OCI-LY7 (cell line): Measurements from ENCODE around the gene FRRS1L.

Experiments used
- CTCF ChIP-seq: fragments of 200-600 bp; sonication (generic); conservative IDR thresholded peaks from 2 replicates; pipeline ENCODE4 v1.5.1; 2014; ENCODE audit warnings: mild to moderate bottlenecking, antibody characterized with exemption, low read length, moderate library complexity, mixed read lengths
- EZH2phosphoT487 ChIP-seq: fragments of 200-600 bp; sonication (generic); IDR thresholded peaks from 2 replicates; pipeline ENCODE4 v1.6.1; 2018; ENCODE audit warnings: low read depth, borderline replicate concordance, mild to moderate bottlenecking, mixed run types, antibody characterized with exemption, low read length, moderate library complexity, mixed read lengths

DNA sequence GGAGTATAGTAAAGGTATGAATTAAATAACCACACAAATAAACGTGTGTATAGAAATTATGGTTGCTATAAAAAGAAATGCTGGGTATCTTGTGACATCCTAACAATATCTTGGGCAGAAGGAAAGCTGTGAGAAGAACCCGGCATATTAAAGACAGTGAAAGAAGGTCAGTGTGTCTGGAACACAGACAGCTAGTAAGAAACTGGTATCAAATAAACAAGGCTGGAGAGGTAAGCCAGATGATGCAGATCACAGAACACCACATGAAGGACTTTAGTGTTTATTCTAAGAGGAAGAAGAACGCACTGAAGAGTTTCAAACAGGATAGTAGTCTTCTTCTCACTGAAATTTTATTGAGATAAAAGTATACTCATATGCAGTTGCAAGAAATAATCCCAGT lies 71.7 kb downstream of the FRRS1L start:
- no peak for TF ChIP-seq CTCF
- no peak for TF ChIP-seq EZH2phosphoT487
